GM18951 (cell line): ENCODE measurements around the gene RASGRP2.
A peak's percentile ranks its signal among the peaks of the same experiment; 100 is the strongest.

Source experiments
- POLR2A ChIP-seq: IDR thresholded peaks from 4 replicates; pipeline ENCODE4 v1.6.1; 2011; ENCODE audit warnings: mild to moderate bottlenecking; ENCODE audit not compliant: insufficient read length, insufficient read depth; ENCODE audit errors: extremely low read depth
- in situ Hi-C: fragments of 300-500 bp; cut with MboI; formaldehyde crosslinking; loops from one replicate; pipeline ENCODE4 v1.12.0; 2022; ENCODE audit warnings: low sequenced_read_pairs, mixed read lengths, inconsistent platforms; ENCODE audit not compliant: unreplicated experiment

Gene RASGRP2

DNA sequence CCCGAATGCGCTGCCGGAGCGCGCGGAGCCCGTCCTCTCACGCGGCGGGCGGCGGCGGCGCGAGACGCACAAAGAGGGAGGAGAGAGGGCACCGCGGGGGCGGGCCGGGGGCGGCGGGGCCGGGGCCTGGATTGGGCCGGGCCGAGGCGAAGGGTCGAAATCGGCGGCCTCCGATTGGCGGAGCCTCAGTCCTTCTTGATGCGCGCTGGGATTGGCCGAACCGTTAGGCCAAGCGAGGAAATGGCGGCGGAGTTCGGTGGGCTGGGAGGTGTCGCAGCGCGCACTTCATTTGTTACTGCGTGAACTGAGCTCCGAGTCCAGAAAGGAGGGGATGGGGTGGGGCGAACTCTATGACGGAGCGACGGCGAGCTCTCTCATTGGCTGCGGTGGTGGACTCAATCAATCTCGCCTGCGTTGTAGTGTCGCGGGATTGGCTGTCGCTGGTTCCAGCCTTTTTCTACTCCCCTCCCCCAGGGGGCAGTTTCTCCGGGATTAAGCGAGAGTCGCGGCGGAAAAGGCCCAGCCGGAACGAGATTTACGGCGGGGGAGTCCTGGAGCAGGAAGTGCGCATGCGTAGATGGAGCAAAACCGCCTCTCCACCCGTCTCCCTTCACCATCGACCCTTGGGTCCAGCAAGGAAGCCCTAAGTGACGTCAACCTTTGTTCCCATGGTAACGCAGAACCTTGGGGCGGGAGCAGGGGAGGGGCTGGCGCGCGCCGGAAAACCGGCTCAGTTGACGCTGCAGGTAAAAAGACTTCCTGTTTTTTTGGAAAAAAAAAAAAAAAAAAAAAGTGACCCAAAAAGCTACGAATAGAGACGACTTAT, 34.7 kb upstream of the RASGRP2 start, which contains the start of gene SF1:
Gene SF1 (minus strand): TSS at position 70 of the 826 bp plus-strand sequence. CDS start 150 bp downstream, outside the sequence.
- in situ Hi-C loops: no loop called here

DNA sequence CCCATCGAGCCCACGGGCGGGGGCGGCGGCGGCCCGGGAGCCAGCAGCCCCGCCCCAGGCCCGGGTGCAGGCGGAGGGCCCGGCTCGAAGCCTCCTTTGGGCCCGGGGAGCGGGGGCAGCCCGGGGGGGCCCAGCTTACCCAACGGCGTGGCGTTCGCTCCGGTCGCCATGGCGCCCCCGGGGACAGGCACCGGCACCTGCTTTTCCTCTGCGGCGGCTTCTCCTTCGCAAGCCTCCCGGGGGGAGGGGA, 34.2 kb upstream of the RASGRP2 start:
- in situ Hi-C loops: no loop called here
- no peak for TF ChIP-seq POLR2A

More for the DNA sequence above, 34.7 kb upstream of the RASGRP2 start, which contains the start of gene SF1:
- TF ChIP-seq POLR2A: peak; percentile 84

DNA sequence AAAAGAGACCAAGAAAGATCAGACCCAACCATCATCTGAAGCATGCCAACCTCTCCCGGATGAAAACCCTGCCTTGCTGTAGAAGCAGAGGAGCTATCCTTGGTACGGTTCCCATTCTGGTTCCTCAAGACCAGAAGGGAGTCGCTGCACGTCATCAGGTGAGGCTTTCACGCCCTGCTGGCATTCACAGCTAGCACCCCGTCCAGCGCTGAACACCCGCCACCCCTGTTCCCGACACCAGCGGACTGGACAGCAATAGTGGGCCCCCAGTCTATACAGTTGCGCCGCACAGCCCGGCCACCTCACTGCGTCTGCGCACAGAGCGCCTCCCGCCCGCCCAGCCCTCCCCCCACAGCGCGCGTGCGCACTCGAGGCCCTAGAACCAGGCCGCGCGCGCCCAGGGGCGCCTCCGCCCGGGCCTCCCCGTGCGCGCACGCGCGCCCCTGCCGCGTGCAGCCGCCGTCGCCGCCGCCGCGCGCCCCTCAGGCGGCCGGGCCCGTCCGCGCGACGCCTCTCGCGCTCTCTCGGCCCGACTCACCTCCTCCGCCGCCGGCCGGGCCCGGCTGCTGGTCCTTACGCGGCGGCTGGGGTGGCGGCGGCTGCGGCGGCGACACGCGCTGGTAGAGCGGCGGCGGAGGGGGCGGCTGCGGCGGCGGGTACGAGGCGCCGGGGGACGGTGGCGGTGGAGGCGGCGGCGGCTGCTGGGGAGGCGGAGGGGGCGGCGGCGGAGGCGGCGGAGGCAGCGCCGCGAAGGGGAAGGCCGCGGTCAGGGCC, 33.7 kb upstream of the RASGRP2 start:
- in situ Hi-C loops: no loop called here
- no peak for TF ChIP-seq POLR2A

DNA sequence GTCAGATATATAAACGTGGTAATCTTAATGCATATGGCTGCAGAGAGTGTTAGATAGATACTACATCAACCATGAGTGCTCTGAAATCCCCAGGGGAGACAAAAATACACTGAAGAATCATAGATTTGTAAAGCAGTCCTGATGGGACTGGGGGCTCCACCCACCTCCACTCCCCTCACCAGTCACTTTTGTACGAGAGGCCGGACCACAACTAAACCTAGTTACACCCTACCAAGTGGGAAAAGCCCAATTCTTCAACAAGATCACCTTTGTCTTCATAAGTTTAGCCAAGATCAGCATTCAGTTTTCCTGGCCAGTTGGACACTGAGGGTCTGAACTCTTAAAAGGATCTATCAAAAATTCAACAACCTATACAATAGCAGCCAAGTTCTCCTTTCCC, 32.9 kb upstream of the RASGRP2 start:
- in situ Hi-C loops: no loop called here
- TF ChIP-seq POLR2A: no peak

DNA sequence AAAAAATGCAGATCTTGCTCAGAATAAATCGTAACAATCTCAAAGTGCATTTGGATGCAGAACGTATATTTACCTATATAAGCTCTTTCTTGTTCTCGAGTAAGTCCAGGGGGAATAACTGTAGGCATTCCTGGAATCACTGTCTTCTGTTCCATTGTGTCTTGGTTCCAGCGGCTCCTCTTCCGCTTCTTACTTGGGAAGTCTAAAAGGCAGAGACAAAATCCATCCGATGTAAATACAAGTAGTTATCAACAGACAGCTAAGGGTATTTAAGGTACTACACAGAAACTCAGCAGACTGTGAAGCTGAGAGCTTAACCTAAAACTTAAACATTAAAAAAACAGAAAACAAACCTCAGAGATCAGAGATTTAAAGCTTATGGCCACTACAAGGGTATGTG, 32.5 kb upstream of the RASGRP2 start:
- in situ Hi-C loops: no loop called here
- no peak for TF ChIP-seq POLR2A

DNA sequence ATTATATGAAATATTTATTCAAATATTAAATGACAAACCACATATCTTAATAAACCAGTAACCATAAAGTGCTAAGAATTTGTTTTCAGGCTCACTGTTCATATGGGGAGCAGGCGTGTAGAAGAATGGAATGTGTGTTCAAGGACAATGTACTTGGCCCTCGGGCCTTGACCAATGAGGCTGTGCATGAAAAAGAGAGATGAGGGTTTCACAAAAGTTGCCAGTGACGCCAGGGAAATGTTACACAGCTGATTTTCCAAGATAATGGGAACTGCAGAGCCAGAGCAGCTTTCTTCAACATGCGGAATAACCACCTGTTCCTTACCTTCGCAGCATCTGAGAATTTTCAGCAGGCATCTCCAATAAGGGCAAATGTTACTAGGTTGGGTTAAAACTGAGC, 30.2 kb upstream of the RASGRP2 start:
- TF ChIP-seq POLR2A: no peak

GRCh38 chr11:64772303-64773018, 28.5 kb upstream of the RASGRP2 start:
- in situ Hi-C loops: no loop called here
- no peak for TF ChIP-seq POLR2A

More for the DNA sequence above, 30.2 kb upstream of the RASGRP2 start:
- in situ Hi-C loops: no loop called here

DNA sequence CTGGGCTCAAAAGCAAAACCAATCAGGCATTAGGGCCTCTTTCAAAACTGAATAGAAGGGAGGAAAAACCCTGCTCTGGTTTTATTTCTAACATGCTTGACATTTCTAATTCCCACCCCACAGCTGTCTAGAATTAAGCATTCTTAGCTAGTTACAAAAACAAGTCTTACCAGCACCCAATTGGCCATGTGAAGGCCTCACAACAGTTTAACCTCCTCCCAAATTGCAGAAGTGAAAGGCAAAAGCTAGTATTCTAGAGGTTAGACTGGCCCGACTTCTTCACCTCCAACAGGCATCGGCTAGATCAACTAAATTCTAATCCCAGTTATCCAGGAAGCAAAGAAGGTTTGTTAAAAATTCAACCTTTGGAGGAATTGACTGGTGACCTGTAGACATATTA, 27.9 kb upstream of the RASGRP2 start:
- in situ Hi-C loops: no loop called here

DNA sequence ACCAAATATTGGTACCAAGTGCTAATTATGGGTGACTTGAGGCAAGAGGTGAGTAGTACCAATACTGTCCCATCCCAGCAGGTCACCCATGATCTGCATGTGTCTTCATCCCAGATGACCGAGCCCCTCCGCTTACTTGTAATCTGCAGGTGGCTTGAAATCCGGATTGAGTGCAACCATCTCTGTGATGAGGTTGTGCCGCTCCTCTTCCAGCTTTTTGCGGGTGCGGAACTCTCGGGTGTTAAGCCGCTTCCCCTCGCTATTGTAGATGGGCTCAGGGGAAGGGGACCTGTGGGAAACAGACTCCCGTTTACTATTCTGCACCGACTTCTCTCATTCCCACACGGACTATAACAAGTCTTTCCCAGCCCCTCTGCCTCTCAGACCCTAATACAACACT, 26.2 kb upstream of the RASGRP2 start:
- in situ Hi-C loops: no loop called here

More for the DNA sequence above, 27.9 kb upstream of the RASGRP2 start:
- no peak for TF ChIP-seq POLR2A

DNA sequence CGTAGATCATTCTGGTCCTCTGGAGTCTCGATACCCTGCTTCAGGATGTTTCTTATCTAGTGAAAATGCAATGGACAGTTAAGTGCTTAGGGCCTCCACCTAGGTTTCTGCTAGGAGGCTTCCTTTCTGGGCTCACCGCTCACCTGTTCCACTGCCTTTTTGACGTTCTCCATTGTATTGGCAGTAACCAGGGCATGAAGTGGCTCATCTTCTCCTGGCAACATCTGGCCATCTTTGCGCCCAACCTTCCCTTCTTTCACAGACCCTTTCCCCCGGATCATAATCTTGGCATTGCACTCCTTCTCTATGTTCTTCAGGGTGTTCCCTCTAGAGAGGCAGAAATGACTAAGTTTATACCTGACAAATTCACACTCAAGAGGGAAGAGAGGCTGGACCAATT, 25.3 kb upstream of the RASGRP2 start:
- no peak for TF ChIP-seq POLR2A
- in situ Hi-C loops: no loop called here

More for the DNA sequence above, 26.2 kb upstream of the RASGRP2 start:
- TF ChIP-seq POLR2A: no peak

GRCh38 chr11:64768300-64768694, 24.4 kb upstream of the RASGRP2 start:
- in situ Hi-C loops: no loop called here
- no peak for TF ChIP-seq POLR2A

DNA sequence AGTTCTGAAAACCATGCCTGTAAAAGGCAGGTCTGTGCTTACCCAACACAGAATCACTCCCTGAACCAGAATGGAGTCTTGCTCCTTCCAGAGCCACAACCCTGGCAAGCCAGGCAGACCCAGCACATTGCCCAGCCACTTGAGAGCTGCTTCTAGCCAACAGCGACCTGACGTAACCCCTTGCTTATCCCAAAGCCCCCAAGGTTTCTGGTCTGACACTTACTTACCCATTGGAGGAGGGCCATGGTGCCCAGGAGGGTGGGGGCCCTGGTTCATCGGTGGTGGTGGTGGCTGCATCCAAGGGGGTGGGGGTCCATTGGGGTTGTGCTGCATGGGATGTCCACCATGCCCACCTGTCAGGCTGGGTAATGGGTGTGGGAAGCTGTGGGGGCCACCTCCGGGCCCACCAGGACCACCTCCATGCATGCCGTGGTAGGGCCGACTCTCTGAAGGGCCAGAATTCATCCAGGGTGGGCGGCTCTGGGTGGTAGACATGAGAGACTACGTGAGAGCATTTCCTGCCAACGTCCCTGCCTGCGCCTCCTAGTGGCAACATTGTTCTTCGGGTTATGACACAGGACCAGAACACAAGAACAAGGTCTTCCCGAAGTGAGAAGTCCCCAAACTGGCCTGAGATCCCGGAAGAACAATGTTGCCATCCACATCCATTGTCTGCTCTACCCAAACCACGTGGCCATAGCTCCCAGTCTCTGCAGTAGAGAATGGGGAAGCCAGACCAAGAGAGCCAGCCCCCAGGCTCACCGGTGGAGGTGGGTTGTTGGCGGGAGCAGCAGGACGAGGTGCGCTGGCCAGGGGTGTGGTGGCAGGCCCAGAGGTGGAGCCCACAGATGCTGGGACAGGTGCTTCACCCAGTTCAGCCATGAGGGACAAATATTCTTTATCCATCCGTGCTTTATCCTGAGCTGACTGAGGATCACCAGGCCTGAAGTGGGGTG, 23.7 kb upstream of the RASGRP2 start:
- no peak for TF ChIP-seq POLR2A
- in situ Hi-C loops: no loop called here
